GDM1 (cell line): ENCODE measurements around the gene TAF9.
"Not testable (repeated sequence)": the region's sequence is repeated elsewhere in the genome, so short reads cannot be mapped to it uniquely, and the experiment has no call there.

Experiments
- DNase-seq: peaks from one replicate; lab custom pipeline; 2025; lab: John Stamatoyannopoulos, UW

TAF9 gene, protein sequence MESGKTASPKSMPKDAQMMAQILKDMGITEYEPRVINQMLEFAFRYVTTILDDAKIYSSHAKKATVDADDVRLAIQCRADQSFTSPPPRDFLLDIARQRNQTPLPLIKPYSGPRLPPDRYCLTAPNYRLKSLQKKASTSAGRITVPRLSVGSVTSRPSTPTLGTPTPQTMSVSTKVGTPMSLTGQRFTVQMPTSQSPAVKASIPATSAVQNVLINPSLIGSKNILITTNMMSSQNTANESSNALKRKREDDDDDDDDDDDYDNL

GRCh38 chr5:69369340-69370121 lies at the start of gene TAF9, which contains the start of the genes AK6 and RAD17:
TSS of gene TAF9 (minus strand) at chr5:69369520. CDS start at chr5:69365737, 3,783 bp downstream.
TSS of gene AK6 (minus strand) at chr5:69369520. CDS start at chr5:69369490, 30 bp downstream.
TSS of gene RAD17 (plus strand) at chr5:69369818. CDS start at chr5:69372209, 2,391 bp downstream.
- peak; percentile 92 for DNase-seq

GRCh38 chr5:69418554-69418953 lies 49.2 kb upstream of the TAF9 start:
- DNase-seq: no peak

GRCh38 chr5:69416699-69417098 lies 47.4 kb upstream of the TAF9 start:
- DNase-seq: no peak

GRCh38 chr5:69416180-69416579 lies 46.9 kb upstream of the TAF9 start:
- DNase-seq: no peak

DNA sequence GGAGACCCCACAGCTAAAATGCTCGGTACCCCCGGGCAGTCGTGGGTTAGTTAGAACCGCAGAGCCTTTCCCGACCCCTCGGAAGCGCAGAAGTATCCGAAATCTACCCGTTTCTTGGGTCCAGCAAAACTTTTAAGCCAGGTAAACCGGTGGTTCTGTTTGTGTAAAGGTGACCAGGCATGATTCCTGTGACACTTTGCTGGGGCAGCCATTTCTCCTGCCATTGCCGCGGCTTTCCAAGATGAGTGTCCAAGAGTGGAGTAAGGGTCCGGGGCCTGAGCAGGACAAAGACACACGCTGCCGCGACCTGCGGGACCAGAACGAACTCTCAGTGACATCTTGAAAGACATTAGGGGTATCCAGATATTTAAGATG lies 46.3 kb upstream of the TAF9 start:
- no peak for DNase-seq

DNA sequence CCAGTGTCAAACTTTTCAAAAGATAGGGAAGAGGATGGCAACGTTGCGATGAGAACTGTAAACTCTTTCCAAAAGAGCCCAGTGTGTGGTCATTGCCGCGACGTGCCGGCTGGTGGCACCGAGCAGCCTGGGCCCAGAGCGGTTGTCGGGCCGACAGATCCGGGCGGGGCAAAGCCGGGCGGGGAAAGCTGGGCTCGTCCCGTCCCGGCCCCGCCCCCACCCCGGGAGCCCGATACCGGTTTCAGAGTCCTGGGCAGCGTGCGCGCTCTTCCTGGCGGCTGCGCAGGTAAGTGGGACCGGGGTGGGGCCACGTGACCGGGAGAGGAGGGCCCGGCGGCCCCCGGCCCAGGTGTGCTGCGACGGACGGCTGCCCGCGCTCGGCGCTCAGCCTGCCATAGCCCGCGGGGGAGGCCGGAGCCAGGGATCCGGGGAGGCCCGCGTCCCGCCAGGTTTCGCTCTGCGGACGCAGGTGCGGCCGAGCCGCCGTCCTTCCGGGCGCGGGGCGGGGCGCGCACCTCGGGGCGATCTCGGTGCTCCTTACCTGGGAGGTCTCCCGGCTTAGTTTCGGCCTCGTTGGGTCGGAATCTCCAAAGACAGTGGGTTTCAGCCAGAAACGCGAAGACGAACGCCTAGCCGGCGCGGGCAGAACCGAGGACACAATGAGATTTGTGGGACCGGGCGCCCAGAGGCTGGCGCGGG lies 45.7 kb upstream of the TAF9 start, which contains the start of gene MARVELD2:
TSS of gene MARVELD2 (plus strand) at position 232 of the 699 bp plus-strand sequence. CDS start 4,270 bp downstream, outside the sequence.
- DNase-seq: no peak

DNA sequence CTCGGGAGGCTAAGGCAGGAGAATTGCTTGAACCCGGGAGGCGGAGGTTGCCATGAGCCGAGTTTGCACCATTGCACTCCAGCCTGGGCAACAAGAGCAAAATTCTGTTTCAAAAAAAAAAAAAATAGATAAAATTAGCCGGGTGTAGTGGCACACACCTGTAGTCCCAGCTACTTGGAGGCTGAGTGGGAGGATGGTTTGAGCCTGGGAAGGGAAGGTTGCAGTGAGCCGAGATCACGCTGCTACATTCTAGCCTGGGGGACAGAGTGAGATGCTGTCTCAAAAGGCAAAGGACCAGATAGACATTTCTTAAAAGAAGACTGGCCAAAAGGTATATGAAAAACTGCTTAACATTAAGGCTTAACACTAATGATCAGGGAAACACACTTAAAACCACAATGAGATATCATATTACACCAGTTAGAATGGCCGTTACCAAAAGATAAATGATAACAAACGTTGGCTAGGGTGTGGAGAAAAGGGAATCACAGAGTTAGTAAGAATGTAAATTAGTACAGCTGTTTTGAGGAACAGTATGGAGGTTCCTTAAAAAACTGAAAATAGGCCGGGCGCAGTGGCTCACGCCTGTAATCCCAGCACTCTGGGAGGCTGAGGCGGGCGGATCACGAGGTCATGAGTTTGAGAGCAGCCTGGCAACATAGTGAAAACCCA lies 35.5 kb upstream of the TAF9 start:
- no peak for DNase-seq

GRCh38 chr5:69378376-69378775 lies 9.1 kb upstream of the TAF9 start:
- no peak for DNase-seq

DNA sequence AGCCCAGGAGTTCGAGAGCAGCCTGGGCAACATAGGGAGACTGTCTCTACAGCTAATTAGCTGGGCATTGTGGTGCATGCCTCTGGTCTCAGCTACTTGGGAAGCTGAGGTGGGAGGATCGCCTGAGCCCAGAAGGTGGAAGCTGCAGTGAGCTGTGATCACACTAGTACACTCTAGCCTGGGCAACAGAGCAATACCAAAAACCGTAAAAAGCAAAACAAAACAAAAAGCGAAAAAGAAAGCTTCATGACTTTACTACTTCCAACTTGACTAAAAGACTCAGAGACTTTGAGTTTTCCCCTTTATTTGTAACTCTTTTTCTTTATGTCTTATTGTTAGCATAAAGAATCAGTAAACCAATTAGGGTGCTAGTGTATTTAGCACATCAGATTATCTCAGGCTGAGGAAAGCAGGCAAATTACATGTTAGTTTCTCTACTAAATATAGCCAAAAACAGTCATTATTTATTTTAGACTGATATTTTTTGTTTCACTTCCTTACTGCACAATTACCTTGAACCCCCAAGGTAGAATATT lies 5.7 kb upstream of the TAF9 start:
- no peak for DNase-seq

DNA sequence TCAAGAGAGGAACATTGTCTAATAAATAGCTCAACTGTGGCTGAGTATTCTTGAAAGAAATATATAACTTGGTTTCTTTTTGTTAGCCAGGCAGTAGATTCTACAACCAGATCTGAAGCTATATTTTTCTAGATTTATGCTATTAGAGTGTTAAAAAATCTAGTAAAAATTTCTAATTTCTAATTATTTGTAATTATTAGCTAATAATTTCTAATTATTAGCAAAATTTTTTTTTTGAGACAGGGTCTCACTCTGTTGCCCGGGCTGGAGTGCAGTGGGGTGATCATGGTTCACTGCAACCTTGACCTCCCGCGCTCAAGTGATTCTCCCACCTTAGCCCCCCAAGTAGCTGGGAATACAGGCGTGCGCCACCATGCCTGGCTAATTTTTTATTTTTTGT lies 3.1 kb upstream of the TAF9 start:
- DNase-seq: no peak

DNA sequence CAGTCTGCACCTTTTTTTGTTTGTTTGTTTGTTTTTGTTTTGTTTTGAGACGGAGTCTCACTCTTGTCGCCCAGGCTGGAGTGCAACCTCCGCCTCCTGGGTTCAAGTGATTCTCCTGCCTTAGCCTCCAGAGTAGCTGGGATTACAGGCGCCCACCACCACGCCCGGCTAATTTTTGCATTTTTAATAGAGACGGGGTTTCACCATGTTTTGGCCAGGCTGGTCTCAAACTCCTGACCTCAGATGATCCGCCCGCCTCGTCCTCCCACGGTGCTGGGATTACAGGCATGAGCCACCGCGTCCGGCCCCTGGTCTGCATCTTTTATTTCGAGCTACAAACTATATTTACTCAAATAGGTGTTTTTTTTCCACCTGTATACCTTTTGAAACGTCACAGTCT lies 1.0 kb upstream of the TAF9 start:
- not testable (repeated sequence) for DNase-seq

GRCh38 chr5:69368458-69369339 lies 621 bp downstream of the TAF9 start:
- no peak for DNase-seq

GRCh38 chr5:69367697-69368279 lies 1.5 kb downstream of the TAF9 start:
- DNase-seq: no peak

DNA sequence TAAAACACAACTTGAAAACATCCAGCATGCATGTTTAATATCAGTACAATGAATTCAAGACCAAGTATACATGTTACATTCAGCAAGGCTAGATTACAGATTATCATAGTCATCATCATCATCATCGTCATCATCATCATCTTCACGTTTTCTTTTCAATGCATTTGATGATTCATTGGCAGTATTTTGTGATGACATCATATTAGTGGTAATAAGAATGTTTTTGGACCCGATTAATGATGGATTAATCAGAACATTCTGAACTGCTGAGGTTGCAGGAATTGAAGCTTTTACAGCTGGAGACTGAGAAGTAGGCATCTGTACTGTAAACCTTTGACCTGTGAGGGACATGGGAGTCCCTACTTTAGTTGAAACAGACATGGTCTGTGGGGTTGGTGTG lies 4.5 kb downstream of the TAF9 start:
- no peak for DNase-seq

DNA sequence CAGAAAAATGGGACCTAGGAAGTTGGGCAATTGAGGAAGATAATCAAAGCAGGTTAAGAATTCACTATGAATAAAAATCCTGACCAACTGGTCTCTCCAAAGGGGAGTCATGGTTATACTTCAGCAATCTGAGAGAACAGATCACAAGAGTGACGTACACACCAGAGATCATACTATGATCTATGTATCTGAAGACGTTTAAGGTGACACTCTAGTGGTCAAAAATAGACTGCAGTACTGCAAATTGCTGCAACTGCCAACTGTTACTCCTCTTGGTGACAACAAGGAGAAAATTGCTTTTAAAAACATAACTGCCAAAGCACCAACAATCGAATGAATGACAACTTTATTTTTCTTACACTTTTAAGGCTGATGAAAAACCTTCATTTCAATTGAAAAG lies 4.9 kb downstream of the TAF9 start:
- DNase-seq: no peak

DNA sequence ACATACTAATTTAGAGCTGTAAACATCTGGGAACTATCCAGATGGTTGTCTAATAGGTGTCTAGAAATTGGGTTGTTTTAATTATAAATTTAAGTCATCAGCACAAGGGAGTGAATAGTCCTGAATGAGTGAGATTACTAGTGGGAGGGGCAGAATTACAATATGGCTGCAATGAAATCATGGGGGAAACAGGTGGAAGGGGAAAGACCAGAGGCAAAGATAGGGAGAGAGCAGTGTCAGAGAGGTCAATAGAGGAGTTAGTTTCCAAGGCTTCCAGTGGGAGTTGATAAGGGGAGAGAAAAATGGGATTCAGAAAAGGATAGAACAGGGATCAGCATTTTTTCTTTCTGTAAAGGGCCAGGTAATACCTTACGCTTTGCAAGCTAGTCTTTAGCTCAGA lies 8.9 kb downstream of the TAF9 start:
- DNase-seq: no peak

DNA sequence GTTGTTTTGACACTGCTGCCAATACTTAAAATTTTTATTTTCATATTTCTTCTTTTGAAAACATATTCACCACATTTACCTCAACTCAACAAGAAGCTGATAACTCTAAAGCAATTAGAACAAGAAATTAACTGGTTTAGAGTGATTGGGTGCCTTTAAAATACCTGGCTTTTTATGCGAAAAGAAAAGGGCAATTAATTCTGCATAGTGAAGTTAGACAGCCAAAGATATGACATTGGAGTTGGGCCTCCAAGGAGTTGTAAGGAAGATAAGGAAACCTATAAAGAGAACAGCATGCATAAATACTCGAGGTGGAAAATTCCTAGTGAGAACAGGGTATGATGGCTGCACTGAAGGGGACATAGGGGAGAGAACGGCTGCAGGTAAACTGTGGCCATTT lies 9.6 kb downstream of the TAF9 start:
- DNase-seq: no peak

- no peak for DNase-seq
Measured at GRCh38 chr5:69350664-69351063, 18.7 kb downstream of the TAF9 start.

- no peak for DNase-seq
Measured at GRCh38 chr5:69343083-69343482, 26.2 kb downstream of the TAF9 start.

DNA sequence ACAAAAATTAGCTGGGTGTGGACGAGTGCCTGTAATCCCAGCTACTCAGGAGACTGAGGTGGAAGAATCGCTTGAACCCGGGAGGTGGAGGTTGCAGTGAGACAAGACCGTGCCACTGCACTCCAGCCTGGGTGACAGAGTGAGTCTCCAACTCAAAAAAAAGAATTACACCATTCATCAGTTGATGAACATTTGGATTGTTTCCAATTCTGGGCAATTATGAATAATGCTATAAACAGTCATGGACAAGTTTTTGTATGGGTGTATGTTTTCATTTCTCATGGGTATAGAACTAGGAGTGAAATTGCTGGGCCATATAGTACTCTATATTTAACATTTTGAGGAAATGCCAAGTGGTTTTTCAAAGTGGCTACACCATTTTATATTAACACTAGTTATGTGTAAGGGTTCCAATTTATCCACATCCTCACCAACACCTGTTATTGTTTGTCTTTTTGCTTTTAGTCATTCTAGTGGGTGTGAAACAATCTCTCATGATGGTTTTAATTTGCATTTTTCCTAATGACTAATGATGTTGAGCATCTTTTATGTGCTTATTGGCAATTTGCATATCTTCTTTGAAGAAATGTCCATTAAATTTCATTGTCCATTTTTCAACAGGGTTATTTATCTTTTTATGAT lies 27.7 kb downstream of the TAF9 start:
- DNase-seq: no peak
